Activated CD8-positive, alpha-beta memory T cell treated with anti-CD3 and anti-CD28 coated beads, Interleukin-2, amount 50 U/mL, for 24 hours (primary cell): ENCODE results near the gene ASTN2.

ENCODE experiments used
- DNase-seq: peaks from one replicate; pipeline ENCODE4 v3.0.0-alpha.2; 2020; ENCODE audit errors: extremely low read depth

ASTN2 gene

DNA sequence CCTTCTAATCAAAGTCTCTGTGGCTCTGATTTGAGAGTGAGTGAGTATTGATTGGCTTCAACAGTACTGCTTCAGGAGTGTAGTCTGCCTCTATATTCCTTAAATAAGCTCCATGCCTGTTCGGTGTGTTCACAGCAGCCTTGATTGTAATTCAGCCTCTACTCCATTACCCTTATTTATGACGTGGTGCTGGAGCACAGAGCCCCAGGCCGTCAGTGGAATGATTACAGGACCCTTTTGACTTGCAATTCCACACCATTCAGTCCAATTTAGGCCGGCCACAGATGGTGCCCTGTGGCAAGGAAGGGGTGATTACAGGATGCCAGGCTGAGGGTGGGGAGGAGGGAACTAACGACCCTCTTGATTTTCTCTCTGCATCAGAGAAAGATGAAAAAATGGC lies 110.3 kb downstream of the ASTN2 start:
- DNase-seq: no peak

DNA sequence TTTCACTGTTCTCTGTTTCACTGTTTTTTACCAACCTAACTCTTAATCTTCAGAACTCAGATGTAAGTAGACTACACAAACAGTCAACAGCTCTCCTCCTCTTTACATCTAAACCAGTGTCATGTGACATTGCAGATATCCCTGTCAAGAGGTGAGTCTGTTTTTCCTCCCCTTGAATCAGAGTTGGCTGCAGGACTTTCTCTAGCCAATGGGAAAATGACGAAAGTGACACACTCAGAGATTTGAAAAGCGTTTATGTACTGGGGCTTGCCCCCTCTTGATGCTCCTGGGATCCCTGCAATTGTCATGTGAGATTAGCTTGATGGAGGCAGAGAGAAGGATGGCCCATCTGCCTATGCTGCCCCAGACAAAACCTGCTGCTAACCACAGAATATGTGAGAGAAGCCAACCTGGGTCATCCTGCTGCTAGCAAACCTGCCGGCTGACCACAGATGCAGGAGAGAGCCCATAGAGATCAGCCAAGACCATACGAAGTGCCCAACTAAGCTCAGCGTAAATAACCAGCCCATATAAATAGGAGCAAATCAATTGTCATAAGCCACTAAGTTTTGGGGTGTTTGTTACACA lies 111.1 kb downstream of the ASTN2 start:
- DNase-seq: no peak

DNA sequence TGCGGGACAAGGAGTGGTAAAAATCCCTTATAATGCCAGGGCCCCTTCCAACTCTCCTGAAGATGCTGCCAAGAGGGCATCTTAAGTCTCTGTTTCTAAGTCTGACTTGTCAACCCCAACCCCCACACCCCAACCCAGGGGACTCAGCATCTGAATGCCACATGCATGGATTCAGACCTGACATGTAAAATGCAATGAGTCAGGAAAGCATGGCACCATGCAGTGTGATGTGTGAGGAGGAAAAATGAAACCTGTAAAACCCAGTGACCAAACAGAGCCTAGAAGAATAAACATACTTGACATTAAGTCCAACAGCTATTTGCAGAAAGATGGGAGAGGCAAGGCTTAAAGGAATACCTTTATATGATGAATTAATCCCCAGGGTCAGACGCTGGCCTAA lies 112.4 kb downstream of the ASTN2 start:
- DNase-seq: no peak

DNA sequence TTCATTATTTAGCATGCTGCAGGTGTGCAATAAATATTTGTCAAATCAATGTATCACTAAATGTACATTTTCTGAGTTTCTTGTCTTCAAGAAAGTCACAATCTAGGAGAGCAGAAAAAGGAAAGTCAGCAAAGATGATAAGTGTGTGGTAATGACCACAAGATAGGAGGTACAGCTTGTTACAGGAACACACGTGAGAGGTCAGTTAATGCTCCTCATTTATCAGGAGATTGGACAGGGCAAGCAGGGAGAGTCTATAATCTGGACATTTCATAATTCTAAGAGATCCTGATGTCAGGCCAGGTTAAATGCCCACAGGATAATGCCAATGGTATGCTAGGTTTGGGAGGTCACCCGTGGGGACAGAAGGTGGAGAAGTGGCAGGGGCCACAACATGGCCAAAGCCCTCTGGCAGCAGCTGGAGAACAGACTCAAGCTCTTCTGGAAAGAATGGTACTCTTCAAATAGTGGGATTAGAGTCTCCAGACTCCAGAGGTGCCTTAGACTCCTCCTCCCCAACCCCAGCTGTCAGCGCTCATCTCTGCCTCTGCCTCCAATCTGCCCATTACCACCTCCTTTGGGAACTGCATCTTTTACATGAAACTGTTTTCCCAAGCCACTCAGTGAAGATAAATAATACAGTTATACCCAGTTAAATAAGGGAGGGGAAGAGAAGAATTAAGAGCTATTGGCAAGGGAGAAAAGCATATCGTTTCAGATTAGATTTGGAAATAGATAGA lies 114.3 kb downstream of the ASTN2 start:
- no peak for DNase-seq

DNA sequence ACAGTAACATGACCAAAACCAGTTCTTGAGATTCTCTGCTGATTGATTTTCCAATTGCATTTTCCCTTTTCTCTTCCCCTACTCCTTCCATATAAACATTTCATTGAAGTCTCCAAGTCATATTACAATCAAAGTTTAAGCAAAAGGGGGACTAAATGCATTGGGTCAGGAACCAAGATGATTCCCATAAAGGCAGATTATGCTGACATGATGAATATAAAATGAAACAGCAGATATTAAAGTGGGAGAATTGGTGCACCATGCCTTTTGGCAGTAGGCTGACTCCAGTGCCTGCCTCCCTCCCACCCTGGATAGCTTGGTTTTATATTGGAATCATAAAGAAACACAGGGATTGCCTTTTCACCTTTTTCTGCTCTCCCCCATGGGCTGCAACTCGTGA lies 118.4 kb downstream of the ASTN2 start:
- no peak for DNase-seq

DNA sequence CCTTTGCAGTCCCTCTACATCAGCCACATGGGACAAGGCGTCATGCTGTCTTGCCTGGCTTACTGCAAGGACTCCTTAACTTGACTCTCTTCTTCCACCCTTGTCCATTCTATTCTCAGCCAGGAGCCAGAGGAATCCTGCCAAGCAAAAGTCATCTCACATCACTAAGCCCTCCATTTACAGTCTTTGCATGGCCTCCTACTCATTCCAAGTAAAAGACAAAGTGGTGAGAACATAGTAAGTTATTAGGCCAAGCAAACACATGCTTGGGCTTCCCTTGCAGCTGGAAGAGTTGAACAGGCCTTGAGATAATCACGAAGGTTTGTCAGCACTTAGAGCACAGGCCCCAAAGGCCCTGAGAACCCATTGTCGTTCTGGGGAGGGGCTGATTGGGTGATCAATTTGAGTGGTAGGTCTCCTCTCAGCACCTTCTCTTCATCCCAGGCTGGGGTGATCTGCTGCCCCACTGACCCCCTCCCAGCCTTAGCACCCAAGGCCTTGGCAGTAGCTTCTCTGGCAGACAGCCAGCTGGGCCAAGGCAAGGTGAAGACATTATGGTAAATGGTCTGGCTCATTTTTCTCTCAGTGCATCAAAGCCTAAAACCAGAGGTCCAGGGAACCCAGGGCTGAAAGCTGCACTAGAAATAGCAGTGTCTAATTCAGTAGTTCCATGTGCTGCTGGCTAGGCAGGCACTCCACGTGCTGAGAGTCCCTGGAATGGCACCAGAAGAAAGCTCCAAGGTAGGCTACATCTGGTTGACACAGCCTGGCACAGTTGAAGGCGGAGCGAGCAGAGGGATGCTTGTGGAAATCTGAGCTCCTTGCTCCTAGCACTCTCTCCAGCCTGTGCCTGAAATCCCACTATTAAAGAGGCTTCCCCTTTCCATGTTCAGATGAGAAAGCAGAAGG lies 121.4 kb downstream of the ASTN2 start:
- no peak for DNase-seq

DNA sequence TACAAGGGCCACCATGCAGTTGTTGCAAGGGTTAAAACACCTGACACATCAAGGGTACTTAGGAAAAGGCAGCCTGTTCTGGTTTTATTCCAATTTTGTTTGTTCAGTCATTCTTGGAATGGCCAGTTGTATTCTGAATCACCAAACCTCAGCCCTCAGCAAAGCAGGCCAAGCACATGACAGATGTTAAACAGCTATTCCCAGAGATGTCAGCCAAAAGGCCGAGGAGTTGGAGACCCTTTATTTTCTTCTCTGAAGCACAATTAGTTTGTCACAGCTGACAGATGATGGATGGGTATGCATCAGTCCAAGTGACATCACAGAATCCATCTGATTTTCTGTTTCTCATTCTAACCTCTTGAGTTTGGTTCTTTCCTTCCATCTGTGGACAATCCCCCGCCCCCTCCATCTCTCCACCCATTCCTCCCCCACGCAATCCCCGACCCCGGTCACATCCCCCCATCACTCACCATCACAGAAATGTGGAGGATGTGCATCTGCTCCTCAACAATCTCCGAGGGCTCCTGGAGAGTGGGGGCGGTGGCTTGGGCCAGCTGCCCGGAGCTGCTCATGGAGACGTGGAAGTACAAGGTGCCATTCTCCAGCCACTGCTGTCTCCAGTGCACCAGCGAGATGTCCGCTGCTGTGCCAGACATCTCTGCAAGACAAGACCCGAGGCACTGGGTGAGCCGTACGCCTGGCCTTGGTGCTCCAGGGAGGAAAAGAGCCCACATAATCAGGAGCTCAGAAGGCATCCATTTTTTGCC lies 123.8 kb downstream of the ASTN2 start:
- no peak for DNase-seq

DNA sequence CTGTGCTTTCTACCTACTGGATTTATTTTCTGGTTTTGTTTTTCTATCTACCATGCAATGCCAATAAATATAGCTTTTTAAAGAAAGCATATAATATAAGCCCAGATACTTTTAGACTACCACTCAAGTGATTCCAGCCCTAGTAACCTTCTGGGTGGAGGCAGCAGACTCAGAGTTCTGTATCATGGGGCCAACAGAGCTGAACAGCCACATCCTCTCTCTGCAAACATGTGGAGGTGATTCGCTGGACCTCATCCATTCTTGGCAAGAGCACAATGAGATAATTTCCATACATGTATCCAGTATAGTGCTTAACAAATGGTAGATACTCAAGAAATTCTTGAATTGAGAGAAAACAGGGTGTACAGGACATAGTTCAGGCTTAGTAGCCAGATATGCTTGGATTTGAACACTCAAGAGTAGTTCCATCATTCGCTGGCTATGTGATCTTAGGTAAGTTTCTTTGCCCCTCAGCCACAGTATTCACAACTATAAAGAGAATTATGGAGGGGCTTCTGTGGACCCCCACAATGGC lies 124.5 kb downstream of the ASTN2 start:
- no peak for DNase-seq

DNA sequence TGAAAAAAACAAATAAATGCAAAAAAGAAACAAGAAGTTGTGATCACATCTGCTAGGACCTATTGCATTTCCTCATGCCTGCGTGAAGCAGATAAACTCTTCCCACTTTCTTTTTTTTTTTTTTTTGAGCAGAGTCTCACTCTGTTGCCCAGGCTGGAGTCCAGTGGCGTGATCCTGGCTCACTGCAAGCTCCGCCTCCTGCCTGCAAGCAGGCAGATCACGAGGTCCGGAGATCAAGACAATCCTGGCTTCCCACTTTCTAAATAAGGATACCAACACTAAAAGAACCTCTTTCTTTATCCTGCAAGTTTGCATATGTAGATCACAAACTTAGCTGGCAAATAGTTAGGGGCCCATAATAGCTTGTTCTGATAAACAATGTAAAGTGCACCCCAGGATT lies 128.6 kb downstream of the ASTN2 start:
- DNase-seq: no peak

DNA sequence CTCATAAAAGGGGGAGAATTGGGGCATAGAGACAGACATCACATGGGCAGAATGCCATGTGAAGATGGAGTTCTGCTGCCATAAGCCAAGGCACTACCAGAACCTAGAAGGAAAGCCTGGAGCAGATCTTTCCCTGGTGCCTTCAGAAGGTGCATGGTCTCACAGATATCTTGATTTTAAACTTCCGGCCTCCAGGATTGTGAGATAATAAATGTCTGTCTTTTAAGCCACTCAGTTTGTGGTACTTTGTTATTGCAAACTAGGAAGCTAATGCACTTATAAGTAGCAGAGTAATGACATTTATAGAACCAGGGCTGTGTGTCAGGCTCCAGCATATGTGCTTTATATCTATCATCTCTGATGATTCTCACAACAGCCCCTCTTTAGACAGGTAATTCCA lies 130.4 kb downstream of the ASTN2 start:
- no peak for DNase-seq

DNA sequence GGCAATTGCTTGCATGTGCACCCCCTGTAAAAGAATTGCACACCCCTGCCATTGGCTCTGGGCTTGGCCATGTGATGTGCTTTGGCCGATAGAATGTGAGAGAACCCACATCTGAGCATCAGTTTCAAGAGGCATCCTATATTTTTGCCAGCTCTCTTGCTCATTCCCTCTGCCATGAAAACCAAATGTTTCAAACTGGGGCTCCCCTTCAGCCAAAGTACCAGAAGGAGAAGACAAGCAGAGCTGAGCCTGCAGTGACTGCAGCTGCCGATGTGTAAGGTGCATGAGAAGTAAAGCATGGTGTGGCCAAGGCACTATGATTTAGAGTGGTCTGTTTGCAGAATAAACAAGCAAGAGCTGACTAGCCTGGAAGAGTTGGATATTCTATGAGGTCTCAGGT lies 132.3 kb downstream of the ASTN2 start:
- no peak for DNase-seq

DNA sequence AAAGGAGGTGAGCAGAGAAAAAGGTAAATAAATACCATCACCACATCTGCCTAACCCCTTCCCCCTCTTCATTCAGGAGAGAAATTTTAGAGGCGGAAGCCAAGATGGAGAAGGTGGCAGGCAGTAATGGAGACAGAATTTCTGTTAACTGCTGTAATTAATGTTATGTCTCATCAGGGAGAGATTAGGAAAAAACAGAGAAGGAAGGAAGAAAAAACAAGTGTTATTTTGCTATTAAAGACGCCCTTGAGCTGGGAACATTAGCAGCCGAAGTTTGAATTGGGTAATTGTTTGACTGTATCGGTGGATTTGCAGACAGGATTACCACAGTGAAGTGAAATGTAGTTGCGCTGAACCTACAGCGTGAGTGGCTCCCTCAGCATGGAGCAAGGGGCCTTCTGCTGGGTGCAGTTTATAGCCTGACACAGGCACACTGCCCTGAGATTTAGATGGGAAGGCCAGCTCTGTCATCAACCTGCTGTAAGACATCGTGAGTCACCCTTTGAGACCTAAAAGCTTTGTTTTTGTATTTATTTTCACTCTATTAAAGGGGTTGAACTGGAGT lies 136.3 kb downstream of the ASTN2 start:
- no peak for DNase-seq

DNA sequence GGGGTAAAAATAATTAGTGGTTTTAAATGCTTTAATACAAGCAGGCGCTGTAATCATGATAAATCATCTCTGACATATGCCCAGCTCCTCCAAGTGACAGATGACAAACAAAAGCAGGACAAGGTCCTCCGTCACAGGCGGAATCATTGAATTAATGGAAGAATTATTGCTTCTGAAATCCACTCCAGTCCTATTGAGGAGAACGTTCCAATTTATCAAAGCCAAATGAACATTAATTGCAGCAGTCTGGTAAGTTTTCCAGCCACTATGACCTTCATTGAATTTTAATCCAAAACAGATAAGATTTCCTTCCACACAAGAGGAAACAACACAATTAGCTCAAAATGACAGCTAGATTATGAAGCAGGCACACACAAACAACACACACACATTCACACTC lies 136.8 kb downstream of the ASTN2 start:
- DNase-seq: no peak

DNA sequence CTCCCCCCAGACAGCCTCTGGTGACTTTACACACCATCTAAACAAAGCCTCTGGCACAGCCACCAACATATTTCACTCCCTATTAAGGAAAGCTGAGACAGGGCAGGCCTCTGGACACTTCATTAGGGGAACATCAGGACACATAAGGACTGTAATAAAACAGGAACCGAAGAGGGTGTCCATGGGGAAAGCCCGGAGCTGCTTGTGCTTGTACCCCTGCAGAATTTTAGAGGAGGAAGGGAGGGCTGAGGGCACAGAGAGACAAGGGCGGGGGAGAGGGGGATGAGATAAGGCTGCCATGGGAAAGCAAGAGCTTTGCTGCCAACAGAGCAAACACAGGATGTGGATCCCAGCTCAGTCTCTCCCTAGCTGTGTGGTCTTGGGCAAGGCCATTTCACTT lies 138.4 kb downstream of the ASTN2 start:
- no peak for DNase-seq

DNA sequence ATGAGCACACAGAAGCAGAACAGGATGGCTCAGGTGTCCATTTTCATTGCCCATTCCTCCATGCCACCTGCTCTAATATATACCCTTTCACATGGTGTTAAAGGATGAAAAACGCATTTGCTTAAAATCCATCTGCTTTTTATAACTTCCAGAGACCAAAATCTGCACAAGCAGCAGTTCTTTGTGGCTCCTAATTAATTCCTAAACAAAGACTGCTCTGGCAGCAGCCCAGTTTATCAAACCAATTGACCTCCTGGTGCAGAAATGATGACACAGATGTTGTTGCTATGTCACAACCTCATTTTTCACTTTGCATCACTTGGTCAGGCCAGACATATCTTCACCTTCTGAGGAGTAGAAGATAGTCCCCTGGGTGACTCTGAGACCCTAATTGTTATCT lies 141.2 kb downstream of the ASTN2 start:
- DNase-seq: no peak

DNA sequence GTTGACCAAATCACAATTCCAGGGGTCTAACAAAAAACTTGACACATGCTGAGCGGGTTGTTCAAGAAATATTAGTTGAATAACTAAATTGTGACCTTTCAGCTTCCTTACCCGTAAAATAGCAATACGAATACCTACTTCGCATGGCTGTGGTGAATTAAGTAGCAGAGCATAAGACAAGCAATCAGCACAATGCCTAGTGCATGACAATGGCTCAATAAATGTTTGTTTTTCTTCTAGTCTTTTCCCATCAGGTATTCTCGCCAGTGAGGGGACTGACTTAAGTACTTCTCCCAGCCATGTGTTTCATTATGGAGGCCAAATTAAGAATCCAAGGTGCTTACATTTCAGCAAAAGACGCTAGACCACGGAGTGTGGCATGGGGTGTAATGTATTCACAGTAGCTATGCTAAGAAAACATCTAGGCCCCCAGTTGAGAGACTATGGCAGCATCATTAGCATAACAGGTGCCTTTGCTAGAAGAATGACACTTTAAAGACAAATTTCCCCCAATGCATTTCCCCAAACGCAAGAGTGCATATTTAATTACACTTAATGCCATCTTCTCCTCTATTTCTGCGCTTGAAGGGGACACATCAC lies 145.9 kb downstream of the ASTN2 start:
- no peak for DNase-seq

DNA sequence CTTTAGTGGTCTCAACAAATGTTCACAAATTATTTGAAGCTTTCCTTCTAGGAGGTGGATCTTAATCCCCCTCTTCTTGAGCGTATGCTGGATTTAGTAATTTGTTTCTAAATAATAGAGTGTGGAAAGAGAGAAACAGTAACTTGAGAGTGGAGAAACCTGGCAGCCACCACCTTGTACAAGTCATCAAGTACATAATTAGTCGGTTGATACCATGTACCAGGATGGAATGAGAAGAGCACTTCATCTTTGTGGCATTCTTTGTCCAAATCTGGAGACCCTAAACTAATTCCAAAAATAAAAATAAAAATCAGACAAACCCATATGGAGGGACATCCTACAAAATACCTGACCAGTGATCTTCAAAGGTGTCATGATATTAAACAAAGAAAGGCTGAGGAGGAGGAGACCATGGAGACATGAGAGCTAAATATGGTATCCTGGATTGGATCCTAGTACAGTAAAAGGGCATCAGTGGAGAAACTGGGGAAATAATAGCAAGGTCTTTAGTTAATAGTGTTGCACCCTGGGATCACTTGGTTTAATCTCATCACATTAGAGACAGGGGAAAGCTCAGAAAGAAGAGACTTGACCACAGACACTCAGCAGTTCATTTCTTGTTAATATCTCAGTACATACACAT lies 147.9 kb downstream of the ASTN2 start:
- DNase-seq: no peak

DNA sequence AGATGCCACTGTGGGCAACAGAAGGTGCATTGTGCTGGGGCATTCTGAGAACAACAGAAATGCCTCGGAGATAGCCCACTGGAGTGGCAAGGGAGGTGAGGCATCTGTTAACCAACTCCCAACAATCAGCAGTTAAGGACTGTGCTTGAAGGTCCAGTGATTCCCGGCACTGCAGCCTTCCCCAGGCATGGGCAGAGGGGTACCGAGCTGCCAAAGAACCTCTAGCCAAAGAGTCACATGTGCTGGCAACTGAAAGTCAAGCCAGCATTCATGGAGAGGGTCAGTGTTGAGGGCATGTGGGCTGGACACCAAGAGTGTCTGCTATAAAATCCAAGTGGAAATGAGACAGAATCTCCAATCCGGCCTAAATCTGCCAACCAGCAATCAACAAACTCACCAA lies 149.6 kb downstream of the ASTN2 start:
- DNase-seq: no peak

DNA sequence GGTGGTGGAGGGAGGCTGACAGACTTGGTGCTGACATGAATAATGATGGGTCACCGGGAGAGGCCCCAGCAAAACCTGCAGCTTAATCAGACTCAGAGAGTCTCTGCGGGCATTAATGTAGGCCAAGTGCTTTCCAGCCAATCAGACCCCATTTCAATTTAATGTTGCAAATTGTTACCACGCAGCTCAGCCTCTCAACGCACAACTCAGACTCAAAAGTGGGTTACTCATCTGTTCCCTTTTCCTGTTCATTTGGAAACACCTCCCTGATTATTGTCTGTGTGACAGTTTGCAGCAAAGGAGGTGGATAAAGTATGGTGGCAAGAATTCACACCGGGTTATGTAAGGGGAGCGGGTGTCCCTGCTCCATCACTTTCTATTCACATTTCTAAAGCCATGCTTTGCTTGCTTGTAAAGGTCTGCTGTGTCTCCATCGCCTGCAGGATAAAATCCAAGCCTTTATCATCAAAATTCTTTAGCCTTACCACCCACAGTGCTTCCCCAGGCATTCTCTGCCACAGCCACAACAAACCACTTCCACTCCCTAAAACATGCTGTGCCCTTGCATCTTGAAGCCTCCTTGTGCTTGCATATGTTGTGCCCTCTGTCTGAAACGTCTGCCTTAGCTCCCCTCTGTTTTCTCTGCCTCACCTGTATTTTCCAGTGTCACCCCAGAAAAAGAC lies 156.5 kb downstream of the ASTN2 start:
- DNase-seq: no peak

DNA sequence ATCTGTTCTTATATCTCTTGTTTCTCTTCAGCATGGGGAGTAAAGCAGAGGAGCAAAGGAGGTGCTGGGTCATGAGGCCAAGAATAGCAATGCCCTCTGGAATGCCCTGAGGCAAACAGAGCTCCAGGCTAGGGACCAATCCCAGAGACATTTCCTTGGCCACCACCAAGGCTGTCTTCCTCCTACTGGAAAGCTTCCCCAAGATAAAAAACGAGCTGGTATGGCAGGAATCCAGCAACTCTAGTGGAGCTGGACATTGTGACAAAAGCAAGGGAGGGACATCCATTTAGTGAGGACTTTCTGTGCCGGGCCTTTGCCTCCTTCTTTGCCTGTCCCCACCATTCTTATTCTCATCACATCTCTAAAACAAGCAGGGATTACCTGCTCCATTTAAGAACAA lies 161.6 kb downstream of the ASTN2 start:
- no peak for DNase-seq
